ENCODE results near the gene TNNT1.

Gene TNNT1

GRCh38 chr19:55106591-55106990, 42.4 kb downstream of the TNNT1 start:
- DNase-seq: no peak

DNA sequence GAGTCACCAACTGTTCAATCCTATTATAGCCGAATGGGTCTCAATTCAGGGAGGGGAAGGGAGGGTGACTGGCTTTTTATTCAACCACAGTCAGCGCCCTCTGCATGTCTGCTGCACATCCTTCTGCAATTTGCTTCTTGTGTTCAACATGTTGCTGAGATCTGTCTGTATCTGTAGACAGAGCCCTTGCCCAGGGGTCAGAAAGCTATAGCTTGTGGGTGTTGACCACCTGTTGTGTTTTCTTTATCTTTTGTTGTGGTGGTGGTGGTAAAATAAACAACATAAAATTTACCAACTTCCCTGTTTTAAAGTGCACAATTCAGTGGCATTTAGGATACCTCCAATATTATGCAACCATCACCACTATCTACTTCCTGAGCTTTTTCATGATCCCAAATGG, 43.8 kb downstream of the TNNT1 start:
- DNase-seq: no peak

GRCh38 chr19:55103190-55103589, 45.8 kb downstream of the TNNT1 start:
- DNase-seq: no peak

DNA sequence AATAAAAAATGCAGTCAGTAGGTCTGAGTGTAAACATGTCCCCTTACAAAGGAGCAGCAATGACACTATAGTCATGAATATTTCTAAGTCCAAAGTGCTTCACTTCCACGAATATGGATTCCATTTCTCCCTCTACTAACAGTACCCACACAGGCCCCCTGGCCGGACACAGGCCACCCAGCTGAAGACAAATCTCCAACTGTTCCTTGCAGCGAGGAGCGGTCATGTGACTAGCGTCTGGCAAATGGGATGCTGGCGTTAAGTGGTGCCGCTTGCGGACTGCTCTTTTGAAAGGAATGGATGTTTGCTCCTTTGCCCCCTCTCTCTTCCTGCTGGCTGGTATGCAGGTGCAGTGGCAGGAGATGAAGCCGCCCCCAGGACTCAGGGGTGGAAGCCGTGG, 47.7 kb downstream of the TNNT1 start:
- DNase-seq: no peak

- no peak for DNase-seq
Measured at GRCh38 chr19:55099557-55100506, 49.2 kb downstream of the TNNT1 start.

DNA sequence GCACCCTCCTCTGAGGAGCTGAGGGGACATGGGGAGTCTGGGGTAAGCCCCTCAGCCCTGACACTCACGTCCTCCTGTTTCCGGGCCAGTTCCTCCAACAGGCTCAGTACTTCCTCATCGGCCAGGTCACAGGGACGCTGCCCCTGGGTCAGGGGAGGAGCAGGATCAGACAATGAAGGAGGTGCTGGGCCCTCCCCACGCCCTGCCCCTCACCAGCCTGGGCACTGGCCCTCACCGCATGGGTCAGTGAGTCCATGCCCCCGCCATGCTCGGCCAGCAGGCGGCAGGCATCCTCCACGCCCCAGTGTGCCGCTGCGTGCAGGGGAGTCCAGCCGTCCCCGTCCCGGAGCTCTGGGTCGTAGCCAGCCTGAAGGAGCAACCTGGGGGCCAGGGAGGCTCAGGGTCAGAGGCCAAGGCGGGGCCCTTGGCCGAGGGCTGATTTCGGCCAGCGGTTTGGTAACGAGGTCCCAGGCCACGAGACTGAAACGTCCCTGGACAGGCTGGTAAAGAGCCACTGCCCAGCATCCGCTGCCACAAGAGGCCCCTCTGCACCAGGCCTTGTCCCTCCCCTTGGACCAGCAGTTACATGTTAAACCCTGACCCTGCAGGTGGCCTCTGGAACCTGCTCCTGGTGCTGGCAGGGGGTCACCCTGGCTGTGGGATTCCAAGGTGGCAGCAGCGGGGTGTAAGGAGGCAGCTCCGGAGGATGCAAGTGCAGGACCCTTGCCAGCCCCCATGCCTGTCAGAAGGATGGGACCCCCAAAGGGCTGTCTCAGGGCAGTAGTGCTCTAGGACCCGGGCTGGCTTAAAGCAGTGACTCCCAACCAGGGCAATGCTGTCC, 50.1 kb downstream of the TNNT1 start:
- DNase-seq: no peak

DNA sequence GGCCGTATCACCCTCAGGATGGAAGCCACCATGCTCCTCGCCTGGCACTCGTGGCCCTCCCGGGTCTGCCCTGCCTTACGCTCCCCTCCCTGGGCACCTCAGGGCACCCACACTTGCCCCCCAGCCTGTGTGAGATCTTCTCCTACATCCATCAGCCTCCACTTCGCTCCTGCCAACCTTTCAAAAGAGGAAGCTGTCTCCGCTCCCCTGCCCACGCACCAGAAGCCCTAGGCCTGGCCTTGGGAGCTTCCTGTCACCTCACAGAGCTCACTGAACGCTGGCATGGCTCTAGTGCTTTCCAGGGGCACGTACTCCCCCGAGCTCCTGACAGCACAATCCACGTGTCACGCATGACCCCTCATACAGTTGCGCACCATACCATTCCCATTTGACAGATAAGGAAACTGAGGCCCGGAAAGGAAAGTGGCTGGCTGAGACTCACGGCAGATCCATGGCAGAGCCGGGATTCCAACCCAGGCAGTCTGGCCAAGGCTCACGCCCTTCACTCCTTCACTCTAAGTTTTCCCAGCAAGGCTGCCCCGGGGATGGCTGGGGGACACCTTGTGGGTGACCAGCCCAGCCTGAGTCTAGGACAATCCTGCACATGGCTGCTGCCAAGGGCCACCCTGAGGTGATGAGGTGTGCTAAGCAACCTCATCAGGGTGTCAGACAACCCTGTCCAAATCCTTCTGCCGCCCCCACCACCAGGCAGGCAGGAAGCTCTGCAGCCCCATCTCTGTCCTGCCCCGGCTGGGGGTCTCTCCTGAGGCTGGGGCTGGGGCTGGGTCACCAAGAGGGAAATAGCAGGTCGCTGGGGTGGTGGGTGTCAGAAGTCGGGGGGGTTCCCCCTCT, 50.9 kb downstream of the TNNT1 start:
- no peak for DNase-seq

DNA sequence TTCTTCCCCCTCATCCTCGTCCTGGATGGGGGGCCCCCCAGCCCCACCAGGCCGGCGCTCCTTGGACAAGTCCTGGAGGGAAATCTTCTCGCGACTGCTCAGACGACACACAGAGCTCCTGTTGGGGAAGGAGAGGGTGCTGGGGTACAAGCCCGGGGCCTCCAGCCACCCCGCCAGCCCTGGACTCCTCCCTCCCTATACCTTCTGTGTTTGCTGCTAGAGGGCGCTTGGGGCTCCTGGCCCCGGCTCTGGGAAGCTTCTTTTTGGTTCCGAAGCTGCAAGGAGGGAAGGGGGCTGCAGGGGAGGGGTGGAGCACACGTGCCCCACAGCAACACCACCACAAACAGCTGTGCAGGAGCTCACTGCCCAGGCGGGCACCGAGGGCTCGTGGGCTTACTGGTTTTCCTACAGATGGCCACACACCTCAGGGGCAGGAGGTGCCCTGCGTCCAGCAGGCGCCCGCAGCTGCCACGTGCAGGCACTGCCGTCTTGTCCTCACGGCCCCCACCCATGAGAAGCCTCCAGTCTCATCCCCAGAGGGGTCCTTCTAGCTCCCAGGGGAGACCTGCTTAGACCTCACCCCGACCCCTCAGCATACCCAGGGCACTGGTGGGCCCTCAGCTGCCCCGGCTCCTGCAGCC, 52.8 kb downstream of the TNNT1 start:
- no peak for DNase-seq

DNA sequence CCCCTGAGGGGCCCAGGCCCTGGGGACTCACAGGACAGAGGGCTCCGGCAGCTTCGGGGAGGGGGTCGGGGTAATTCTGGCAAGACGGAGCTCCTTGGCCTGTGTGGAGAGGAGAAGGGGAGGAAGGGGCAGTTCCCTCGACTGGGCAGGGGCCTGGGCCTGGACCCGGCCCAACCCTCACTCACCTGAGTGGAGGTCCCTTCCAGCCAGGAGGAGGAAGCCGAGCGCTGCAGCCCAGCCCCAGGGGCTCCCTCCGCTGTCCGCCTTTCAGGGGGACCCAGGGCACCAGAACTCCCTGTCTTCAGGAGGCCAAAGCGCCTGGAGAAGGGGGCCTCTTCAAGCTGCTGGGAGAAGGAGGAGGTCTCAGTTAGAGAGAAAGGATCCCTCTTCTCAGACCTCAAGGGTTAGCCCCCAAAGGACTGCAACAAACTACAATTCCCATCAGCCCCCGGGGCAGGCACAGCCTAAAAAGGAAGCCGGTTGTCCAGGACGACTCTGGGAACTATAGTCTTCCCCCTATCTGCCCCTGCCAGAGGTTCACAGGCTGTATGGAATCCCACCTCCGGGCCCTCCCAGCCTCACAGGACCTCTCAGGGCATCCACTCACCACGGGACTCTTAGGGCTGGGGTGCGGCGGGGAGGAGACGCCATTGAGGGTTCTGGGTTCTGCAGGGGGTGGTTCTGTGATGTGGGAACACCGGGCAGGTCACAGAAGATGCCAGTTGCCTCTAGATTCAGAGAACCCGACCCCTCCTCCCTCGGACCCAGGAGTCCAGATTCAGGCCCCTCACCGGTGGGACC, 53.5 kb downstream of the TNNT1 start:
- no peak for DNase-seq

DNA sequence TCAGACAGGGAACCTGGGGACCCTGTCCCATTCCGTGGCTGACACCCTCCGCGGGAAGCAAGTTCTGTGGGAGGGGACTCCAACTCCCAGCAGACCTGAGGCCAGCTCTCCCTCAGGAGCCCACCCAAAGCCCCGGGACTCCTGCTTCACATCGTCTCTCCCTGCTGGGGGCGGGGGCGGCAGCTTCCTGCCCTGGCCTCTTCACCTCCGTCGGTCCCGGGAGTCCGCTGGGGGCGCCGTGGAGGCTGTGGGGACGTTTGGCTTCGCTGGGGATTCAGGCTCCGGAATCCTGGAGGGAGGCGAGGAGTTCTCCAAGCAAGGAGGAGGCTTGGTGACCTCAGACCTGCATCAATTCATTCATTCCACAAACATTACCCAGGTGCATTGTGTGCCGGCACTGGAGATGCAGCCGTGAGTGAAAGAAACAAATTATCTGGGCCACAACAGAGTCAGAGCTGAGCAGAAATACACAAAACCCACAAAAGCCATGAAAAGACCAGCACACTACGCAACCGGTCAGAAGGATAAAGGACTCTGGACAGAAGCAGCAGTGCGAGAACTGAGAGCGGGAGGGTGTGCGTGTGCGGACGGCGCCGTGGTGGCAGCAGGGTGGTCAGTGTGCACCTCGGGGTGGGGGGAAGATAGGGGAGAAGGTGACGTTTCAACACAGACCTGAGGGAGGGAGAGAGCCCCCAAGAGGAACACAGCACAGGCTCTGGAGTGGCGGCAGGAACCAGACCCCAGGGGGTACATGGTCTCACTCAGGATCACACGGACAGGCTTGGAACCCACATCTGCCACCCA, 54.3 kb downstream of the TNNT1 start:
- no peak for DNase-seq

DNA sequence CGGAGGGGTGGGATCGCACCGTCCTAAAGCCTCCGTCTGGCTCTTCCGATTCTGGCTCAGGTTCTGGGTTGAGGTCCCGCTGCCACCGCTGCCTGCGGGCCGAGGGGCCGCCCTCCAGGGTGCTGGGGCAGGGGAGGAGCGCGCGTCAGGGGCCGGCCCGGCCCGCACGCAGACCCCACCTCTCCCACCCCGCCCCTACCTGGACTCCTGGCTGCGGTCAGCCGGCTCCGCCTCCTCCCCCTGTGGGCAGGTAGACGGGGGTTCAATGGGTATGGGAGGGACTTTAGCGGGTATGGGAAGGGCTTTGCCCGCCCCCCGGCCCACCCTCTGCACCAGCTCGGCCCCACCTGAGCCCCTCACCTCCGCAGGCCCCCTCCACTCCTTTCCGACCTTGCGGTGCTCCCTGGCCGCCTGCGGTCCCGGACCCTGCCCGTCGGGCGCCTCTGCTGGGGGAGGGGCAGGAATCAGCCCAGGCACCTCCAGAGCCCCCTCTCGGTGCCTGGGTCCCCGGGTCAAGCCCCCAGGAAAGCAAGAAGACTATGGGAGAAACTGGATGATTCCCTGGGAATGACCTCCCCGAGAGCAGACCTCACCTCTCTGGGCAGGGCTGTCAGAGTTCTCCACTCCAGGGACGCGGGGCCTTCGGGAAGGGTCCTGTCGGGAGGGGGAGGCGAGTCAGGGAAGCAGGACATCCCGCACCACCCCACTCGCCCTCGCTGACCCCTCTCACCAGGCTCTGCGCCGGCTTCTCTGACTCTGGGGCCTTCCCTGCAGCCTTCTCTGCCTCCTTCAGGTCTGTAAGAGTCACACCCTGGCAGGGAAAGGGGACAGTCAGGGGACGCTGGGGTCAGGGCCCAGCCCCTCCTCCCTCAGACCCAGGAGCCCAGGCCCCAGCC, 56.3 kb downstream of the TNNT1 start:
- DNase-seq: no peak

DNA sequence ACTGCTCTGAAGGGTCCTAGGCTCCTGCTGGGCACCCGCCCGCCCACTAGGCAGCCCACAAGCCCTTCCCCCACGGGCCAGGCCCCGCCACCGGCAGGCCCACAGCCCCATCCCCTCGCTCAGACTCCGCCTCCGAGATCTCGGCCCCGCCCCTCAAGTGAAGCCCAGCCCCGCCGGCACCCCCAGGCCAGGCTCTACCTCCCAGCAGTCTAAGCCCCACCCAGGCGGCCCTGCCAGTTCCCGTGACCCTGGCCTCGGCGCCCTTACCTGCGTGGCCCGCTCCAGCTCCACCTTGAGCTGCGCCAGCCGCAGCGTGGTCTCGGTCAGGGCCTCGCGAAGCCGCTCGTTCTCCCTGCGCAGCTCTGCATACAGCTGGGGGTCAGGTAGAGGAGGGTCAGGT, 57.1 kb downstream of the TNNT1 start:
- DNase-seq: no peak

DNA sequence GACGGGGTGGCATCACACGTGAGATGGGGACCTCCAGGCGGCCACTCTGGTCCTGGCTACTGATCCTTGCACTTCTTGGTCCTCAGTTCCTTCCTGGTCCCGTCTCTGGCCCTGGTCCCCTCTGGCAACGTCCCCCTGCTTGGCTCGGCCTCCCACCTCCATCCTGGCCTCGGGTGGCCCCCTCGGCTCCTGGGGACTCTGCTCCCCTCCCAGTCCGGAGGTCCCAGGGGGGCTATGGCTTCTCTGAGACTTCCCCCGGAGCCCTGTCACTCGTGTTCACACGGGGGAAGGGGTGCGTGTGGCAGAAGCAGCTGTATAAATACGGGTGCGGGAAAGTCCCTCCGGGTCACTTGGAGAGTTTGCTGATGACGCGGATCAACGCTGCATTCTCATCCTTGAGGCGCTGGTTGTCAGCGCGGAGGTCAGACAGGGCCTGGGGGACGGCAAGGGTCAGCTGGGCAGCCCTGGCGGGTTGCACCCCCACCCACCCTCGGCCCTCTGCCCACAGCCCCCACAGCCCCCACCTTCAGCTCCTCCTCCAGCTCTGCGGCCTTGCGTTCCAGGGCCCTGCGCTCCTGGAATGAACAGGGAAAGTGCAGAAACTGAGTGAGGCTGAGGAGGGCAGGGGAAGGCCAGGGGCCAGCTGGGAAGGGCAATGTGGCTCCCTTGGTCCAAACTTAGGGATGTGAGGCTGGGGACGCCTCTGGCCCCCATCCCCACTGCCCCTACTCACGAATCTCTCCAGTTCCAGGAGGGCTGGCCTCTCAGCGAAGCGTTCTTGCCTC, 57.7 kb downstream of the TNNT1 start:
- DNase-seq: no peak

DNA sequence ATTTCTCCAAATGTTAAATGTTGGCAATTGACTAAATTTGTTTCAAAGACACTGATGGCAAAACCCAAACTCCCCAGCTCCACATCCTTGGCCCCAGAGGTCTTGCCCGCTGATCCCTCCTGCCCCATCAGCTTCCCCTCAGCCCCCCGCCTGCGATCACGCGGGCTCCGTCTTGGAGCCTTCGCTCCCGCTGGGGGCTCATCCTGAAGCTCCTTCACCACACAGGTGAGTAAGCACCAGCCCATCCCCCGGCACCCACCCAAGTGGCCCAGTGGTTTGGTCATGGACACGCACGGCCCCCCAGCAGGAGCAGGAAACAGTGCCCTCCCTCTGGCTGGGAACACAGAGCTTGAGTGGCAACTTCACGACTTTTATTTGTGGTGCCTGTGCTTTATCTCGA, 58.4 kb downstream of the TNNT1 start:
- no peak for DNase-seq

- DNase-seq: no peak
Measured at GRCh38 chr19:55089342-55089944, 59.6 kb downstream of the TNNT1 start.

- DNase-seq: peak; percentile 62
Measured at GRCh38 chr19:55088543-55089341, 60.3 kb downstream of the TNNT1 start.

- no peak for DNase-seq
Measured at GRCh38 chr19:55088021-55088451, 61.0 kb downstream of the TNNT1 start.

Measured in fibroblast of skin of abdomen (primary cell).